Jurkat, Clone E6-1 (cell line): ENCODE results near the gene NT5C. TPM values are rescaled to one million over a fixed set of nuclear protein-coding genes. Genes with fewer than 3 reads are reported as not detected.
"Not testable (repeated sequence)": the region's sequence is repeated elsewhere in the genome, so short reads cannot be mapped to it uniquely, and the experiment has no call there.

Source experiments
- DNase-seq: peaks from one replicate; pipeline ENCODE4 v3.0.0-alpha.2; 2011; ENCODE audit warnings: low read depth, low spot score
- H3K4me3 ChIP-seq: 2 replicates; pipeline ENCODE4 v1.5.1; 2011; ENCODE audit warnings: mild to moderate bottlenecking, low read length, control low read depth, moderate library complexity
- polyA plus RNA-seq: library from polyadenylated mRNA; unstranded; fragments of >200 nt; gene quantifications from one replicate; pipeline ENCODE4 v1.2.1, GENCODE V29; 2012; ENCODE audit warnings: missing spikeins; ENCODE audit not compliant: insufficient read length, insufficient read depth

NT5C gene
- polyA plus RNA-seq = 65.0 TPM

- DNase-seq = peak; percentile 49
- H3K4me3 ChIP-seq = peak within 1 kb of the TSS; percentile 74
Observed at GRCh38 chr17:75131278-75132017, at the start of gene NT5C. TSS of gene NT5C (minus strand) at chr17:75131742. CDS start at chr17:75131707, 35 bp downstream.

- DNase-seq = no peak
- H3K4me3 ChIP-seq = peak overlapping the region; percentile 75
Observed at GRCh38 chr17:75181110-75181509, 49.6 kb upstream of the NT5C start.

GRCh38 chr17:75178453-75178852, 46.9 kb upstream of the NT5C start:
- no peak for DNase-seq
- H3K4me3 ChIP-seq = no peak overlapping the region

- H3K4me3 ChIP-seq = no peak overlapping the region
- DNase-seq = no peak
Observed at GRCh38 chr17:75176625-75177024, 45.1 kb upstream of the NT5C start.

- DNase-seq = no peak
- no peak overlapping the region for H3K4me3 ChIP-seq
Observed at GRCh38 chr17:75174996-75175395, 43.5 kb upstream of the NT5C start.

GRCh38 chr17:75173526-75173925, 42.0 kb upstream of the NT5C start:
- DNase-seq = no peak
- no peak overlapping the region for H3K4me3 ChIP-seq

- no peak for DNase-seq
- H3K4me3 ChIP-seq = no peak overlapping the region
Observed at GRCh38 chr17:75168998-75169397, 37.5 kb upstream of the NT5C start.

GRCh38 chr17:75164606-75165005, 33.1 kb upstream of the NT5C start:
- DNase-seq, H3K4me3 ChIP-seq: not testable (repeated sequence)

GRCh38 chr17:75163074-75163473, 31.5 kb upstream of the NT5C start:
- DNase-seq = no peak
- no peak overlapping the region for H3K4me3 ChIP-seq

GRCh38 chr17:75160211-75160610, 28.7 kb upstream of the NT5C start:
- no peak overlapping the region for H3K4me3 ChIP-seq
- DNase-seq = no peak

GRCh38 chr17:75159196-75160031, 27.9 kb upstream of the NT5C start:
- no peak for DNase-seq
- no peak overlapping the region for H3K4me3 ChIP-seq

GRCh38 chr17:75158480-75158879, 26.9 kb upstream of the NT5C start:
- not testable (repeated sequence) for DNase-seq

GRCh38 chr17:75155191-75155601, 23.7 kb upstream of the NT5C start:
- no peak overlapping the region for H3K4me3 ChIP-seq
- no peak for DNase-seq

More at GRCh38 chr17:75158480-75158879, 26.9 kb upstream of the NT5C start:
- H3K4me3 ChIP-seq = not testable (repeated sequence)

GRCh38 chr17:75154195-75155106, 22.9 kb upstream of the NT5C start, which contains the start of gene JPT1:
TSS of gene JPT1 (minus strand) at chr17:75154512. CDS start at chr17:75154397, 115 bp downstream.
- peak; percentile 99 for DNase-seq
- H3K4me3 ChIP-seq = peak within 1 kb of the TSS; percentile 85

GRCh38 chr17:75153780-75154194, 22.2 kb upstream of the NT5C start:
- DNase-seq = no peak
- peak overlapping the region; percentile 85 for H3K4me3 ChIP-seq

GRCh38 chr17:75152922-75153779, 21.6 kb upstream of the NT5C start:
- no peak for DNase-seq
- peak overlapping the region; percentile 85 for H3K4me3 ChIP-seq

- no peak for DNase-seq
- peak overlapping the region; percentile 85 for H3K4me3 ChIP-seq
Observed at GRCh38 chr17:75152523-75152921, 21.0 kb upstream of the NT5C start.

GRCh38 chr17:75151930-75152329, 20.4 kb upstream of the NT5C start:
- DNase-seq = no peak
- H3K4me3 ChIP-seq = peak overlapping the region; percentile 85; the same call in 1 of the 2 replicates
